ENCODE results near the gene FGF11. TPM values are rescaled to one million over a fixed set of nuclear protein-coding genes. Genes with fewer than 3 reads are reported as not detected.

Gene FGF11
- total and polyA plus RNA-seq, 2 of the 13 experiments (the other 11 are each of a cell fraction or from before 2014, with no cell fraction given): 0.20 to 7.6 TPM

- TF ChIP-seq PRDM10 (CRISPR knock-in tag; IDR thresholded peaks at IDR 0.05; ENCODE audit: low read depth) (peak; percentile 91), ZNF280B (CRISPR knock-in tag; IDR thresholded peaks at IDR 0.05; ENCODE audit: borderline replicate concordance) (no peak), ZNF234 (CRISPR knock-in tag; conservative IDR thresholded peaks at IDR 0.05) (no peak), FOXA1 (IDR thresholded peaks at IDR 0.05) (no peak), FOXA1 (CRISPR knock-in tag; IDR thresholded peaks at IDR 0.05) (0 out of 2 replicates have a peak, but pooled peaks have one; percentile 6), ZNF547 (CRISPR knock-in tag; IDR thresholded peaks at IDR 0.05) (peak; percentile 54; the same call in 1 of the 2 replicates), FOXP4 (CRISPR knock-in tag; IDR thresholded peaks at IDR 0.05) (peak; percentile 19; the same call in 1 of the 2 replicates), ZNF552 (CRISPR knock-in tag; IDR thresholded peaks at IDR 0.05; ENCODE audit: borderline replicate concordance) (0 out of 2 replicates have a peak, but pooled peaks have one; percentile 53), ZFP36L2 (CRISPR knock-in tag; IDR thresholded peaks at IDR 0.05) (no peak), ZNF263 (CRISPR knock-in tag; IDR thresholded peaks at IDR 0.05) (no peak), ZNF333 (CRISPR knock-in tag; IDR thresholded peaks at IDR 0.05; ENCODE audit: borderline replicate concordance) (peak; percentile 77; the same call in 1 of the 2 replicates), ZNF737 (CRISPR knock-in tag; IDR thresholded peaks at IDR 0.05; ENCODE audit: borderline replicate concordance) (no peak), MIER2 (CRISPR knock-in tag; IDR thresholded peaks at IDR 0.05) (no peak), HOXA3 (CRISPR knock-in tag; IDR thresholded peaks at IDR 0.05) (peak; percentile 65; the same call in 1 of the 2 replicates), NR2C2 (CRISPR knock-in tag; IDR thresholded peaks at IDR 0.05; ENCODE audit: borderline replicate concordance) (peak; percentile 86), ERF (CRISPR knock-in tag; IDR thresholded peaks at IDR 0.05) (no peak), FOSL1 (CRISPR knock-in tag; IDR thresholded peaks at IDR 0.05; ENCODE audit: borderline replicate concordance) (no peak), PAX8 (CRISPR knock-in tag; IDR thresholded peaks at IDR 0.05; ENCODE audit: borderline replicate concordance) (0 out of 2 replicates have a peak, but pooled peaks have one; percentile 43), NKX3-1 (CRISPR knock-in tag; IDR thresholded peaks at IDR 0.05) (no peak), NONO (IDR thresholded peaks at IDR 0.05) (no peak), NONO (CRISPR knock-in tag; conservative IDR thresholded peaks at IDR 0.05) (peak; percentile 78), ZNF772 (CRISPR knock-in tag; IDR thresholded peaks at IDR 0.05) (peak; percentile 90), FOXJ3 (CRISPR knock-in tag; IDR thresholded peaks at IDR 0.05; ENCODE audit: borderline replicate concordance) (no peak), CBX1 (IDR thresholded peaks at IDR 0.05; ENCODE audit: low read depth) (no peak)
Measured at GRCh38 chr17:7444682-7445618, 5.6 kb downstream of the FGF11 start, which contains the start of gene CHRNB1 (continued).

Data from HepG2 (cell line).